Thoracic aorta (tissue), 2 donors: ENCODE results near the gene LRRC25. TPM values are rescaled to one million over a fixed set of nuclear protein-coding genes. Genes with fewer than 3 reads are reported as not detected.
A peak's percentile ranks its signal among the peaks of the same experiment; 100 is the strongest.
"Not testable (repeated sequence)": the region's sequence is repeated elsewhere in the genome, so short reads cannot be mapped to it uniquely, and the experiment has no call there.

ENCODE experiments used
- ATAC-seq: fragments of 150-250 bp; one replicate; pipeline ENCODE4 v1.8.0; 2017; ENCODE audit warnings: low read depth; ENCODE audit not compliant: insufficient number of reproducible peaks, low FRiP score
- DNase-seq: peaks from one replicate; pipeline ENCODE4 v3.0.0-alpha.2; 2020; ENCODE audit warnings: low spot score
- H3K27ac ChIP-seq, 2 donors: fragments of 200-600 bp; sonication (generic); 1 replicate in 1 of 2; 2 replicates in 1 of 2; pipeline ENCODE4 v1.5.1; 2016; ENCODE audit warnings: mild to moderate bottlenecking in 2 of 2, moderate library complexity in 2 of 2
- H3K27me3 ChIP-seq: fragments of 200-600 bp; sonication (generic); replicated peaks from 2 replicates; pipeline ENCODE4 v1.6.0; 2016; ENCODE audit warnings: mild to moderate bottlenecking; ENCODE audit not compliant: insufficient read depth
- H3K36me3 ChIP-seq: fragments of 200-600 bp; sonication (generic); one replicate; pipeline ENCODE4 v1.5.1; 2016
- H3K4me1 ChIP-seq, 2 donors: fragments of 200-600 bp; sonication (generic); 1 replicate in 1 of 2; 2 replicates in 1 of 2; pipeline versions ENCODE4 v1.5.1 to v1.6.0; 2016; ENCODE audit warnings: low read depth in 2 of 2, mild to moderate bottlenecking in 1 of 2; ENCODE audit not compliant: control insufficient read depth in 1 of 2
- H3K4me3 ChIP-seq: fragments of 200-600 bp; sonication (generic); 2 replicates; pipeline ENCODE4 v1.5.1; 2016; ENCODE audit warnings: mild to moderate bottlenecking
- H3K9me3 ChIP-seq: fragments of 200-600 bp; sonication (generic); 2 replicates; pipeline ENCODE4 v1.5.1; 2016
- CTCF ChIP-seq: fragments of 200-600 bp; sonication (generic); IDR thresholded peaks from one replicate; pipeline ENCODE4 v1.5.1; 2019; ENCODE audit warnings: antibody characterized with exemption
- total RNA-seq, 2 donors: library from RNA; depleted of rRNA; stranded (reverse); fragments of >200 nt; gene quantifications; one replicate each; pipeline versions ENCODE4 v1.1.0 to v1.2.3, GENCODE V29; 2016

Gene LRRC25
- total RNA-seq, 2 donors from 2014 or later: 18.7 to 30.3 TPM

- no peak for DNase-seq
- Histone ChIP-seq H3K27me3 (no peaks in the 10 kb centered on the region), H3K36me3 (peaks cover 15% of the 10 kb centered on the region), H3K9me3 (no peaks in the 10 kb centered on the region), H3K4me3 (no peak overlapping the region), H3K27ac (no peak overlapping the region), H3K4me1 (peaks cover 0 to 14% of the 10 kb centered on the region in 2 donors)
- no peak for ATAC-seq
- no peak for TF ChIP-seq CTCF
Measured at GRCh38 chr19:18353378-18354005, 43.9 kb downstream of the LRRC25 start.

- no peak overlapping the region for H3K27ac ChIP-seq
- ATAC-seq (no peak), DNase-seq (no peak)
- no peaks in the 10 kb centered on the region for H3K27me3 ChIP-seq
- no peak overlapping the region for H3K4me3 ChIP-seq
- H3K4me1 ChIP-seq: peaks cover 0 to 8% of the 10 kb centered on the region in 2 donors
- H3K36me3 ChIP-seq: no peaks in the 10 kb centered on the region
- TF ChIP-seq CTCF: no peak
- H3K9me3 ChIP-seq: no peaks in the 10 kb centered on the region
Measured at GRCh38 chr19:18351544-18351943, 45.9 kb downstream of the LRRC25 start.

- Histone ChIP-seq H3K9me3 (no peaks in the 10 kb centered on the region), H3K27me3 (no peaks in the 10 kb centered on the region), H3K4me1 (no peaks in the 10 kb centered on the region), H3K4me3 (no peak overlapping the region), H3K27ac (no peak overlapping the region), H3K36me3 (no peaks in the 10 kb centered on the region)
- DNase-seq (no peak), ATAC-seq (no peak)
- no peak for TF ChIP-seq CTCF
Measured at GRCh38 chr19:18350490-18350889, 46.9 kb downstream of the LRRC25 start.

- TF ChIP-seq CTCF: peak; percentile 71
- Histone ChIP-seq H3K4me1 (no peaks in the 10 kb centered on the region), H3K27me3 (no peaks in the 10 kb centered on the region), H3K4me3 (no peak overlapping the region), H3K9me3 (no peaks in the 10 kb centered on the region), H3K36me3 (no peaks in the 10 kb centered on the region), H3K27ac (no peak overlapping the region)
- DNase-seq: no peak
- no peak for ATAC-seq
Measured at GRCh38 chr19:18349524-18350128, 47.8 kb downstream of the LRRC25 start.

- not testable (repeated sequence) for H3K4me1 ChIP-seq, H3K27me3 ChIP-seq, DNase-seq, H3K36me3 ChIP-seq, H3K4me3 ChIP-seq, H3K27ac ChIP-seq, H3K9me3 ChIP-seq, ATAC-seq
Measured at GRCh38 chr19:18348818-18349339, 48.5 kb downstream of the LRRC25 start.
